ENCODE measurements around the gene CALHM5.

- TF ChIP-seq MAZ (IDR thresholded peaks at IDR 0.05; ENCODE audit: borderline replicate concordance, low read depth, low read length) (no peak), CTCF (conservative IDR thresholded peaks at IDR 0.05; ENCODE audit: low read depth, low read length) (no peak), SMC3 (IDR thresholded peaks at IDR 0.05; ENCODE audit: low read depth, low read length) (no peak), MXI1 (IDR thresholded peaks at IDR 0.05; ENCODE audit: borderline replicate concordance, low read depth, low read length) (no peak), CHD1 (IDR thresholded peaks at IDR 0.05; ENCODE audit: low read depth, low read length) (no peak), USF2 (IDR thresholded peaks at IDR 0.05; ENCODE audit: low read depth, low read length) (no peak), RAD21 (IDR thresholded peaks at IDR 0.05; ENCODE audit: low read length) (no peak), POLR2A (IDR thresholded peaks at IDR 0.05; ENCODE audit: low read depth, low read length) (no peak), MAFK (IDR thresholded peaks at IDR 0.05; ENCODE audit: low read depth, low read length) (no peak), RCOR1 (IDR thresholded peaks at IDR 0.05; ENCODE audit: insufficient replicate concordance, low read length) (no peak), RFX5 (IDR thresholded peaks at IDR 0.05; ENCODE audit: low read depth, low read length) (no peak), CEBPB (IDR thresholded peaks at IDR 0.05; ENCODE audit: low read depth, low read length) (no peak)
Observed at GRCh38 chr6:116556814-116557415, 45.5 kb downstream of the CALHM5 start.
